NOMO-1 (cell line): ENCODE data around the gene JAZF1.
"Not testable (repeated sequence)": the region's sequence is repeated elsewhere in the genome, so short reads cannot be mapped to it uniquely, and the experiment has no call there.

Experiments used
- DNase-seq, 2 experiments: peaks; one replicate each; lab custom pipeline; 2025; ENCODE audit not compliant: unreplicated experiment in 2 of 2; lab: John Stamatoyannopoulos, UW

Gene JAZF1

DNA sequence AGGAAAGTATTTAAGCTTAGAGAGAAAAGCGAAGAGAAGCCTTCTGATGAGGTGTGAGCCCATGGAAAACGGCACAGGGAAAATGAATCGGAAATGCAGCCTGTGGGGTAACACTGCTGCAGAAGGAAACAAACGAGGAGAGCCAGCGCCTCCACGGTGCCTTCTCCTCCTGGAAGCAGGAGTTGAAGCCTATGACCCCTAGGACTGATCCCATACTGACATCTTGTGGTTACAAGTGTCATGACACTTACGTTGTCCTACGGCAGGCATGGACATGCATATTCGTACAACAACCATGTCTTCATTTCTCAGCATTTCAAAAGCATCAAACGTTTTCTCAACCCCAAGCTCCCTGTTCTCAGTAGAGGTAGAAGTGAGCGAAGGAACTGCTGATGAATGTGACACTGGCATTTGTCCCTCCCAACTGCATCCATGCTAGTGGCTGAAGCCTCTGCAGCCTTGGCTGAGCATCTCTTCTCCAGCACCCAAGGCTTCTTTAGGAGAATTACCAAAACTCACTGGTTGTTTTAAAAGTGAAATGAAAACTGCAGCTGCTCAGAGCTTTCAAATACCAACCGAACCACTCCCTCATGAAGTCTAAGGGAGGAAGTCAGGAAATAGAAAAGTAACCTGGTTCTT lies 160.2 kb downstream of the JAZF1 start:
- DNase-seq: peak; percentile 32 to 62

GRCh38 chr7:28018856-28019465 lies 161.6 kb downstream of the JAZF1 start:
- no peak for DNase-seq

DNA sequence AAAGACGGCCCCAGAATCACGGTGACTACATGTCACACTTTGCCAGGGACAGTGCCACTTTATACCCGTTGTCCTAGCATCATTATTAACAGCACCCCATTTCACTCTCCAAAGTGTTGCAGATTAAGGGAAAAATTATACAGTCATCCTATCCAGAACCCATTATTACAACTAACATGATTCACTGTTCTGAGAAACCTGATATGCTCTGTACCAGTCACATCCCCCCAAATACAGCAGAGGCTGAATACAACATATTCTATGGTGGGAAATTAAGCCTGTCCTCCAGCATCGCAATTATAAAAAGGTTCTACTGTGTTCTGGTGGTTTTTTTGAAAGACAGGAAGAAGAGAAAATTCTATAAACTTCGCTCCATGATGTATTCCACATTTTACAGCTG lies 162.1 kb downstream of the JAZF1 start:
- no peak for DNase-seq

DNA sequence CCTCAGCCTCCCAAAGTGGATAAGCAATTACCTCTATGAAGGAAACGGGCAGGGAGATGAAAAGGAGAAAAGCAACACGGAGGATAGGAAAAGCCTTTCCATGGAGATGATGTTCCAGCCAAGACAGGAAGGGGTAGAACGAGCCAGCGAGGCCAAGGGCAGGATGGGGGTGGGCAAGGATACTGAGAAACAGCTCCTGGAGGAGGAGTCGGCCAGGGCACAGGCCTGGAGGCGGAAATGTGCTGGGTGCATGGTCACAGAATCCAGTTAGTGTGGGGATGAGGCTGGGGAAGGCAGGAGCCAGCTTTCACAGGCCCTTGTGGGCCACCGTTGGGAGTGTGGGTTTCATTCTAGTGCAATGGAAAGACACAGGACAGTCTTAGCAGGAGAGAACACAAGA lies 162.6 kb downstream of the JAZF1 start:
- DNase-seq: no peak

- no peak for DNase-seq
Measured at GRCh38 chr7:28017372-28017771, 163.2 kb downstream of the JAZF1 start.

- DNase-seq: no peak
Measured at GRCh38 chr7:28016297-28016696, 164.3 kb downstream of the JAZF1 start.

DNA sequence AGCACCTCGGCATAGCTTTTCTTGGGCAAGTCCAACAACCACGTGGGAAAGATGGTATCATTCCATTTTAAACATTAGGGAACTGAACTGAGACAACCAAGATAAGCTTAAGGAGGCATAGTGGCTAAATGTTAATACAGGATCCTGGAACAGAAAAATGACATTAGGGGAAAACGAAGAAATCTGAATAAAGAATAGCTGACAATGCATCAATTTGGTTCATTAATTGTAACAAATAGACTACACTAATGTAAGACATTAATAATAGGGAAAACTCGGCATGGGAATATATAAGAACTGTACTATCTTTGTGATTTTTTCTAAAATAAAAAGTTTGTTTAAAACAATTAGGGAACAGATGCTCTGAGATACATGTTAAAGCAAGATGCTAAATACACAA lies 165.4 kb downstream of the JAZF1 start:
- DNase-seq: no peak

- DNase-seq: not testable (repeated sequence)
Measured at GRCh38 chr7:28014340-28014739, 166.3 kb downstream of the JAZF1 start.

- DNase-seq: no peak
Measured at GRCh38 chr7:28013441-28013840, 167.2 kb downstream of the JAZF1 start.

- DNase-seq: no peak
Measured at GRCh38 chr7:28013019-28013418, 167.6 kb downstream of the JAZF1 start.

DNA sequence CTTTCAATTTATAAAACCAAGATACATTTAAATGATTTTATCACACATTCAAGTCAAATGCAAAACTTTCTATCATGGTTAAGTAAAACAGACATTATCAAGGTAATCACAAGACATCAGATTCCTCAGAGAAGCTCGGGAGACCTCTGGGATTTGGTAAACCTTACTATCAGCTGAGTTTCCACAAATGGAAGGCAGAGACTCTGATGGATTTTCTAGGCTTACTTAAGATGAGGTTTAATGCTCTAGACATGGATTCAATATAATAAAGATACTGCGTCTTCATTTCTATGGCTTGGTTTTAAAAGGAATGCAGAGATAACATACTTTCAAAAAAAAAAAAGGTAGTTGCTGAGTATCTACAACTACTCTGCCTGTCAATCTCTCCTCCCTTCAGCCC lies 171.7 kb downstream of the JAZF1 start:
- DNase-seq: no peak

- no peak for DNase-seq
Measured at GRCh38 chr7:28008171-28008570, 172.4 kb downstream of the JAZF1 start.

DNA sequence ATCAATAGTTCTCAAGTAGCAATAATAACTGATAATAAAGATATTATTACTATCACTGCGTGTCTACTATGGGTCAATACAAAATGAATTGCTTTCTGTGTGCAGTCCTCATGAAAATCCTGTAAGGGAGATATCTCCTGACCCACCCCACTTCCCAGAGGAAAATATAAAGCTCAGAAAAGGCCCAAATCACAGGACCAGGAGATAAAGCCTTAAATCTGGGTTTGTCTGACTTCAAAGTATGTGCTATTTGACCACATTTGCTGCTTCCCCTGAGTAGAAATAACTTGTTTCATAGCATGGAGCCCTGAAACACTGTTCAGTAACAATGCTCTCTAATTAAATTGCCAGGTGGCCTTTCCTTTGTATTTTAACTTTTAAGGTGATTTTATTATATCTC lies 174.1 kb downstream of the JAZF1 start:
- DNase-seq: no peak

DNA sequence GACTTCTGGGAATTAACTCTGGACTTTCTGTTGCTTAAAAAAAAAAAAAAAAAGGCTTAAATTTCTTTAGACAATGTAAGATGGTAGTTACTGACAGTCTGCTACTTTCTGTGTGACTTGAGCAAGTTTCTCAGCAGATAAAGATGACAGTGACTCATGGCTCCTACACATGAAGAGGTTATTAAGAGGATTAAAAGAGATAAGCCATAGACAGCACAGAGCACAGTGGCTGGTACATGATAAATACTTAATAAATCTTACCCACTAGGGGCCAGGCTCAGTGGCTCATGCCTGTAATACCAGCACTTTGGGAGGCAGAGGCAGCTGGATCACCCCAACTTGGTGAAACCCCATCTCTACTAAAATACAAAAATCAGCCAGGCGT lies 174.8 kb downstream of the JAZF1 start:
- DNase-seq: no peak

- no peak for DNase-seq
Measured at GRCh38 chr7:28005075-28005846, 175.3 kb downstream of the JAZF1 start.

- no peak for DNase-seq
Measured at GRCh38 chr7:28003408-28003807, 177.2 kb downstream of the JAZF1 start.

DNA sequence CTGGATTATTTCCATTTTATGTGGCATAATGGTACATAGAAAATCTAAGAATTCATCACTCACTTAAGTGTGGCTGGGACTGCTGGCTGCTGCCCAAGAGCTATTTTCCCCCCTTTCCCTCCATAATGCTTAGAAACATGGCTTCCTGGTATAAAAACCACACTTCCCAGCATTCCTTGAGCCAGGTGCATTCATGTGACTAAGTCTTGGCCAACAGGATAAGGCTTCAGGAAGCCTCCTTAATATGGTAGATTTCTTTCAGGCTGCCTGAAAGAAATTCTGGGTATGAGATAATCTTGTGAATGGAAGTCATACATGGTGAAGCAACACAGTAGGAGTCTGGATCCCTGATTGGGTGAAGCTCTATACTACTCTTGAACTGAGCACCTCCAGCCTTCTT lies 178.0 kb downstream of the JAZF1 start:
- DNase-seq: no peak

- DNase-seq: no peak
Measured at GRCh38 chr7:28001896-28002295, 178.7 kb downstream of the JAZF1 start.

DNA sequence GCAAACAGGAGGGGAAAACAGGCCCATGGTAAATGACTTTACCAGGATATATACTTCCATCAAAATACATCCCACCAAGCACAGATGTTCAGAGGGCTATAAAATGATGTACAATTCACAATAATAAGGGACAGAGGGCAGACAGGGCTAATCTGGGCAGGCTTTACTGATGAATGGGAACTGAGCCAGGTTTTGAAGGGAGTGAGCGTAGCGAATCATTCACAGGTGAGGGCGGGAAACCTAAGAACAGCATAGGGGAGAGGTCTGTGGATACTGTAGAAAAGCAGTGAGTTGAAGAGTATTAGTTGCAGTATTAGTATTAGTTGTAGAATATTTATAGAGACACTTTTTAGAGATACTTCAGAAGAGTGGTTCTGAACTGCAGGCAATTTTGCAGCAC lies 180.8 kb downstream of the JAZF1 start:
- no peak for DNase-seq

DNA sequence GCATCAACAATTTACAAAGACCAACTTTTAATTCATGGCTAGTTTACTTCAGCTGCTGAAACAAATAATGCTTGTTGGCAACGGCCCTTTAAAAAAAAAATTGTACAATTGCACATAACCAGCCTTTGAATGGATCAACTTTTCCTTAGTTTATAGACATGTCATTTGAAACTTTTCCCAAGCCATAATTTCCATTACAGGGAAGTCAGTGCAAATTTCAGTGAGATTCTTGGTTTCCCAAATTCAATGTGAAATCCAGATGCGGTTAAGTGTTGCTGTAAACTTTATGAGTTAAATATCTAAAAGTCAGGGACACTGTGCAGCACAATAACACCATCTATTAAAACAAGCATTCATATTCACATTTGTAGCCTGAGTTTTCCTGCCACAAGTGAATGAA lies 182.2 kb downstream of the JAZF1 start:
- no peak for DNase-seq

GRCh38 chr7:27997188-27997707 lies 183.3 kb downstream of the JAZF1 start:
- no peak for DNase-seq

DNA sequence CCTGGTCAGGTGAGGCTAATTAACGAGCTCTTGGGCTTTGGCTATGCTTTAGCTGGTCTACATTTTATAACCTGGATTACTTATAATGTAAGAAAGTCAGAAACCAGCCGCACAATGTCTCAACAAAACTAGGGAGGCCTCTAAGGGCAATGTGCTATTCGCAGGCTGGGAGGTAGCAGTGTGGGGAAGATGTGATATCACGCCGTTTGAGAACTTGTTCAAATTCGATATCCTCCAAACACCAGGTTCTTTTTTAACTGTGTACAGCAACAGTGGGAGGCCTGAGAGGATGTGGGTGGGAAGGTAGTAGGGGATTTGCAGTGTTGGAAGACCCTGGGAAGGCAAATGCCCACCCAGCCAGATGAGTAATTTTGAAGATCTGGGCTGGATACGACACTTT lies 184.5 kb downstream of the JAZF1 start:
- no peak for DNase-seq
